Muscle layer of duodenum (tissue), 2 donors: ENCODE data around the gene CWC27.
"Not testable (repeated sequence)": the region's sequence is repeated elsewhere in the genome, so short reads cannot be mapped to it uniquely, and the experiment has no call there.

ENCODE experiments used
- H3K27ac ChIP-seq: one replicate; pipeline ENCODE4 v1.7.0; 2013; ENCODE audit warnings: mild to moderate bottlenecking, low read length
- H3K27me3 ChIP-seq: one replicate; pipeline ENCODE4 v1.7.0; 2013; ENCODE audit warnings: low read depth, mild to moderate bottlenecking, control low read depth, low read length
- H3K36me3 ChIP-seq, 2 donors: one replicate each; pipeline ENCODE4 v1.7.0; 2013; ENCODE audit warnings: low read length in 2 of 2, control low read depth in 1 of 2, mild to moderate bottlenecking in 1 of 2; ENCODE audit not compliant: insufficient read depth in 2 of 2, control insufficient read depth in 1 of 2
- H3K4me1 ChIP-seq, 2 donors: one replicate each; pipeline ENCODE4 v1.7.0; 2013; ENCODE audit warnings: low read length in 2 of 2, mild to moderate bottlenecking in 2 of 2, control low read depth in 1 of 2, moderate library complexity in 1 of 2; ENCODE audit not compliant: insufficient read depth in 2 of 2, control insufficient read depth in 1 of 2
- H3K4me3 ChIP-seq, 2 donors: one replicate each; pipeline ENCODE4 v1.7.0; 2013; ENCODE audit warnings: low read length in 2 of 2, low read depth in 1 of 2, mild to moderate bottlenecking in 1 of 2
- H3K9me3 ChIP-seq, 2 donors: one replicate each; pipeline ENCODE4 v1.7.0; 2013; ENCODE audit warnings: low read length in 2 of 2, control low read depth in 1 of 2, mild to moderate bottlenecking in 1 of 2; ENCODE audit not compliant: control insufficient read depth in 1 of 2
- donor health status: healthy.

Gene CWC27

GRCh38 chr5:64876203-64876602, 107.5 kb downstream of the CWC27 start:
- Histone ChIP-seq H3K27me3 (no peaks in the 10 kb centered on the region), H3K4me3 (no peak overlapping the region), H3K9me3 (no peaks in the 10 kb centered on the region), H3K4me1 (no peaks in the 10 kb centered on the region), H3K27ac (no peak overlapping the region), H3K36me3 (no peaks in the 10 kb centered on the region)

DNA sequence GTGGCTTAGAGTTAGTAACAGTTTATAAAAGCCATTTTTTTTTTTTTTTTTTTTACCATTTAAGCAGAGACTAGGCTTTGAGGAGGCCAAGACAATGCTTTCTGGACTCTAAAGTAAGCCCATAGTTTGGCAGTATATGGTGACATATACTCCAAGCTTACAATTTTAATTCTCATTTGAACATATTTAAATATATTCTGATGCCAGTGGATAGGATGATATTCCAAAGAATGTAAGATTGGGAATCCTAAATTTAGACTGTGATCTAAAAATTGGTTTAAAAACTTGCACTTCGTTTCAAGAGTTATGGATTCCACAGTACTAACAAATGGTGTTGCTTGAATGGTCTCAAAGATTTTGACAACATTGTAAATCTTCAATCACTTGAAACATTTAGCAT, 112.1 kb downstream of the CWC27 start:
- Histone ChIP-seq H3K9me3 (no peaks in the 10 kb centered on the region), H3K4me3 (no peak overlapping the region), H3K27me3 (no peaks in the 10 kb centered on the region), H3K36me3 (no peaks in the 10 kb centered on the region), H3K27ac (no peak overlapping the region), H3K4me1 (no peaks in the 10 kb centered on the region)

DNA sequence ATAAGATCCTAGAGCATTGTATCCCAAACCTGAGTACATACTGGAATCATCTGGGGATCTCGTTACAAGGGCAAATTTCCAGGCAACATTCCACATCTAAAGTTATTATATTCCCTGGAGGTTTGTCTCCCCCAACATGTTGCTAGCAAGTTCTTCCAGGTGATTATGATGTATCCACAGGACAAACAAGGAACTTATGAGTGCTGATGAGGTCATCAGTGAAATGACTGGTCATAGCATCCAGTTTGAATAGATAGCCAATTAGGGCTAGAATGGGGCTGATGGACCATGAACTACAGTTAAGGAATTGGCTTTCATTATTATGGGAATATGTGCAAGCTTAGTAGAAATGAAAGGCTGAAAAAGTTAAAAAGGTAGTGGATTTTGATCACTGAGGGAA, 115.2 kb downstream of the CWC27 start:
- Histone ChIP-seq H3K27me3 (no peaks in the 10 kb centered on the region), H3K4me1 (no peaks in the 10 kb centered on the region), H3K36me3 (no peaks in the 10 kb centered on the region), H3K27ac (no peak overlapping the region), H3K9me3 (no peaks in the 10 kb centered on the region), H3K4me3 (no peak overlapping the region)

- no peak overlapping the region for H3K4me3 ChIP-seq
- H3K27ac ChIP-seq: no peak overlapping the region
- H3K27me3 ChIP-seq: no peaks in the 10 kb centered on the region
- no peaks in the 10 kb centered on the region for H3K9me3 ChIP-seq
- H3K4me1 ChIP-seq: no peaks in the 10 kb centered on the region
- no peaks in the 10 kb centered on the region for H3K36me3 ChIP-seq
Observed at GRCh38 chr5:64884541-64884940, 115.8 kb downstream of the CWC27 start.

- Histone ChIP-seq H3K4me3 (no peak overlapping the region), H3K27ac (no peak overlapping the region), H3K9me3 (no peaks in the 10 kb centered on the region), H3K36me3 (no peaks in the 10 kb centered on the region), H3K4me1 (no peaks in the 10 kb centered on the region), H3K27me3 (no peaks in the 10 kb centered on the region)
Observed at GRCh38 chr5:64887910-64888309, 119.2 kb downstream of the CWC27 start.

DNA sequence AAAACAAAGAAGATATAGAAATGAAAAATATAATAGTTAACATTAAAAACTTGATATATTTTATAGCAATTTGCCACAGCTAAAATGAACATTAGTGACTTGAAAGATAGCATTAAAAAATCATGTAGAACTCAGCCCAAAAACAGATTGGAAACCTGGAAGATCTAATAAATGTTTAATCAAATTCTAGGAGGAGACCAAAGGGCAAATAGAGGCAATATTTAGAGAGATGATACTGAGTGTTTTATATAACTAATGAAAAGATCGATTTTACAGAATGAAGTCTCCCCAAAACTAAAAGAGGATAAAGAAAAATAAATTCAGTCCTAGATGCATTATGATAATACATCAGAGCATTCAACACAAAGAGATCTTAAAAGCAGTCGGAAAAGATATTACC, 127.0 kb downstream of the CWC27 start:
- peaks cover 0 to 2% of the 10 kb centered on the region in 2 donors for H3K9me3 ChIP-seq
- no peak overlapping the region for H3K4me3 ChIP-seq

DNA sequence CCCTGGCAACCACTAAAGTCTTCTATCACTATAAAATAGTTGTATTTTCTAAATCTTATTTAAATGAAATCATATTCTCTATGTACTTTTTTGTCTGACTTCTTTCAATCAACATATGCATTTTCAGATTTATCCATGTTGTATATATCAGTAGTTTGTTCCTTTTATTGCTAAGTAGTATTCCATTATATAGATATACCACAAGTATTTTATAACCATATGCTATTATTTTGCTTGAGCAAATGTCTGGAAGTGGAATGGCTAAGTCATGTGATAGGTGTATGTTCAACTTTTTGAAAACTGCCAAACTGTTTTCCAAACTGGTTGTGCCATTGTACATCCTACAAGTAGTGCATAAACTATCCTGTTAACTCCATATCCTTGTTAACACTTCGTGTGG, 131.1 kb downstream of the CWC27 start:
- Histone ChIP-seq H3K4me1 (no peaks in the 10 kb centered on the region), H3K4me3 (no peak overlapping the region), H3K36me3 (peaks cover 0 to 12% of the 10 kb centered on the region in 2 donors), H3K9me3 (peaks cover 0 to 2% of the 10 kb centered on the region in 2 donors), H3K27me3 (no peaks in the 10 kb centered on the region), H3K27ac (no peak overlapping the region)

More for the DNA sequence above, 127.0 kb downstream of the CWC27 start:
- Histone ChIP-seq H3K27me3 (no peaks in the 10 kb centered on the region), H3K27ac (no peak overlapping the region), H3K4me1 (no peaks in the 10 kb centered on the region), H3K36me3 (peaks cover 0 to 7% of the 10 kb centered on the region in 2 donors)

GRCh38 chr5:64900618-64901017, 131.9 kb downstream of the CWC27 start:
- H3K27ac ChIP-seq: no peak overlapping the region
- no peaks in the 10 kb centered on the region for H3K27me3 ChIP-seq
- no peak overlapping the region for H3K4me3 ChIP-seq
- H3K36me3 ChIP-seq: peaks cover 0 to 12% of the 10 kb centered on the region in 2 donors
- H3K9me3 ChIP-seq: peaks cover 0 to 2% of the 10 kb centered on the region in 2 donors
- no peaks in the 10 kb centered on the region for H3K4me1 ChIP-seq

DNA sequence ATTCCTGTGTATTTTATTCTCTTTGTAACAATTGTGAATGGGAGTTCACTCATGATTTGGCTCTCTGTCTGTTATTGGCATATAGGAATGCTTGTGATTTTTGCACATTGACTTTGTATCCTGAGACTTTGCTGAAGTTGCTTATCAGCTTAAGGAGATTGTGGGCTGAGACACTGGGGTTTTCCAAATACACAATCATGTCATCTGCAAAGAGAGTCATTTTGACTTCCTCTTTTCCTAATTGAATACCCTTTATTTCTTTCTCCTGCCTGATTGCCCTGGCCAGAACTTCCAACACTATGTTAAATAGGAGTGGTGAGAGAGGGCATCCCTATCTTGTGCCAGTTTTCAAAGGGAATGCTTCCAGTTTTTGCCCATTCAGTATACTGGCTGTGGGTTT, 138.7 kb downstream of the CWC27 start:
- H3K27ac ChIP-seq, H3K27me3 ChIP-seq, H3K9me3 ChIP-seq, H3K4me3 ChIP-seq, H3K4me1 ChIP-seq: not testable (repeated sequence)
- peaks cover 0 to 12% of the 10 kb centered on the region in 2 donors for H3K36me3 ChIP-seq

GRCh38 chr5:64914396-64914795, 145.7 kb downstream of the CWC27 start:
- Histone ChIP-seq H3K9me3 (peaks cover 0 to 13% of the 10 kb centered on the region in 2 donors), H3K4me3 (no peak overlapping the region), H3K27me3 (no peaks in the 10 kb centered on the region), H3K36me3 (peaks cover 0 to 11% of the 10 kb centered on the region in 2 donors), H3K4me1 (no peaks in the 10 kb centered on the region), H3K27ac (no peak overlapping the region)

DNA sequence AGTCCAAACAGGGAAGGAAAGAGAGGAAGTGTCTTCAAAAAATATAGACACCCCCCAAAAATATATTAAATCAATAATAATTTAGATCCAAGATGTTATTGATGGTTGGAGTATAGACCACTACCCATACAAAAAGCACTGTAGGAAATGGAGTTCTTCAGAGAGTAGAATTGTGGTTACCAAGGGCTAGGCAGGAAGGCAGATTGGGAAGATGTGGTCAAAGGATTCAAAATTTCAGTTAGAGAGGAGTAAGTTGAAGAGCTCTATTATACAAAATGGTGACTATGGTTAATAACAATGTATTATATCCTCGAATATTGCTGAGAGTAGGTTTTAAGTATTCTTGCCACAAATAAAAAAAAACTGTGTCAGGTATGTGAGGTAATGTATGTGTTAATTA, 149.4 kb downstream of the CWC27 start:
- H3K9me3 ChIP-seq: peaks cover 5 to 25% of the 10 kb centered on the region in 2 donors
- no peaks in the 10 kb centered on the region for H3K4me1 ChIP-seq
- peaks cover 0 to 19% of the 10 kb centered on the region in 2 donors for H3K36me3 ChIP-seq
- no peaks in the 10 kb centered on the region for H3K27me3 ChIP-seq
- no peak overlapping the region for H3K27ac ChIP-seq
- no peak overlapping the region for H3K4me3 ChIP-seq

GRCh38 chr5:64921386-64921785, 152.7 kb downstream of the CWC27 start:
- Histone ChIP-seq H3K27ac (no peak overlapping the region), H3K27me3 (no peaks in the 10 kb centered on the region), H3K4me1 (no peaks in the 10 kb centered on the region), H3K36me3 (peaks cover 0 to 19% of the 10 kb centered on the region in 2 donors), H3K4me3 (no peak overlapping the region), H3K9me3 (peaks cover 5 to 25% of the 10 kb centered on the region in 2 donors)
